IMR-90 (cell line): ENCODE results near the gene PAX3. TPM values are rescaled to one million over a fixed set of nuclear protein-coding genes. Genes with fewer than 3 reads are reported as not detected.

Experiments used
- ATAC-seq: fragments of 200-7000 bp; cut with Tn5 transposase; 2 replicates; pipeline ENCODE4 v1.9.1; 2020; ENCODE audit warnings: low read depth, mild to moderate bottlenecking, moderate library complexity
- BruUV-seq: library from RNA; stranded (reverse); fragments of 400-500 nt; replicated peaks from 2 replicates; lab custom pipeline; 2021; lab: Mats Ljungman, UMichigan
- CTCF ChIA-PET: fragments of 300-600 bp; formaldehyde crosslinking; extraction: SDS; loops from one replicate; lab custom pipeline; 2021; ENCODE audit warnings: antibody characterized with exemption; lab: Yijun Ruan, JAX
- POLR2A ChIA-PET: fragments of 300-600 bp; sonication (Branson Sonifier 250); formaldehyde crosslinking; loops from one replicate; lab custom pipeline; 2022; ENCODE audit warnings: antibody characterized with exemption; ENCODE audit not compliant: unreplicated experiment; lab: Charles Lee
- DNase-seq: peaks from one replicate; pipeline ENCODE4 v3.0.0; 2013
- H2AFZ ChIP-seq: replicated peaks from 2 replicates; pipeline ENCODE3; 2013; ENCODE audit warnings: low read length, mild to moderate bottlenecking; ENCODE audit not compliant: poor library complexity
- H2AK5ac ChIP-seq: 2 replicates; pipeline ENCODE4 v1.6.1; 2013; ENCODE audit warnings: low read depth, low read length, inconsistent platforms
- H2AK9ac ChIP-seq: replicated peaks from 2 replicates; pipeline ENCODE3; 2013; ENCODE audit warnings: mild to moderate bottlenecking, low read depth, low read length, moderate library complexity; ENCODE audit not compliant: poor library complexity
- H2BK120ac ChIP-seq: 2 replicates; pipeline ENCODE4 v1.6.1; 2013; ENCODE audit warnings: low read depth, low read length, inconsistent platforms
- H2BK15ac ChIP-seq: 3 replicates; pipeline ENCODE4 v1.6.1; 2013; ENCODE audit warnings: low read depth, low read length, inconsistent platforms
- H2BK20ac ChIP-seq: 2 replicates; pipeline ENCODE4 v1.6.1; 2013; ENCODE audit warnings: low read depth, mild to moderate bottlenecking, inconsistent platforms, low read length, moderate library complexity
- H2BK5ac ChIP-seq: 2 replicates; pipeline ENCODE4 v1.6.1; 2013; ENCODE audit warnings: mild to moderate bottlenecking, low read depth, low read length, inconsistent platforms; ENCODE audit not compliant: poor library complexity, severe bottlenecking
- H3K14ac ChIP-seq: replicated peaks from 2 replicates; pipeline ENCODE4 v1.6.1; 2013; ENCODE audit warnings: low read depth, low read length, inconsistent platforms
- H3K18ac ChIP-seq: 2 replicates; pipeline ENCODE4 v1.6.1; 2013; ENCODE audit warnings: low read depth, low read length, control low read depth
- H3K23ac ChIP-seq: 2 replicates; pipeline ENCODE4 v1.6.1; 2013; ENCODE audit warnings: low read depth, low read length, inconsistent platforms
- H3K27ac ChIP-seq: 2 replicates; pipeline ENCODE4 v1.5.1; 2013; ENCODE audit warnings: mild to moderate bottlenecking, control low read depth, low read length; ENCODE audit not compliant: insufficient read depth
- H3K27me3 ChIP-seq: 2 replicates; pipeline ENCODE4 v1.6.1; 2013; ENCODE audit warnings: low read length; ENCODE audit not compliant: control insufficient read depth, insufficient read depth
- H3K36me3 ChIP-seq: 2 replicates; pipeline ENCODE4 v1.6.1; 2013; ENCODE audit warnings: low read length, mixed read lengths; ENCODE audit not compliant: control insufficient read depth, insufficient read depth
- H3K4ac ChIP-seq: 2 replicates; pipeline ENCODE4 v1.6.1; 2013; ENCODE audit warnings: low read depth, low read length, inconsistent platforms
- H3K4me1 ChIP-seq: 2 replicates; pipeline ENCODE4 v1.6.1; 2013; ENCODE audit warnings: low read length, mixed read lengths; ENCODE audit not compliant: control insufficient read depth, insufficient read depth
- H3K4me2 ChIP-seq: 2 replicates; pipeline ENCODE4 v1.6.1; 2013; ENCODE audit warnings: low read depth, mild to moderate bottlenecking, control low read depth, low read length, moderate library complexity
- H3K4me3 ChIP-seq: 2 replicates; pipeline ENCODE4 v1.5.1; 2013; ENCODE audit warnings: low read depth, mild to moderate bottlenecking, control low read depth, low read length, moderate library complexity; ENCODE audit not compliant: insufficient read depth
- H3K56ac ChIP-seq: 2 replicates; pipeline ENCODE4 v1.6.1; 2013; ENCODE audit warnings: low read length, inconsistent platforms; ENCODE audit not compliant: insufficient read depth; ENCODE audit errors: extremely low read depth
- H3K79me1 ChIP-seq, 2 experiments: 2 replicates each; pipeline ENCODE4 v1.6.1; 2013; ENCODE audit warnings: low read length in 2 of 2, inconsistent platforms in 1 of 2, low read depth in 1 of 2
- H3K9ac ChIP-seq: 2 replicates; pipeline ENCODE4 v1.6.1; 2013; ENCODE audit warnings: low read depth, low read length, control low read depth
- H3K9me1 ChIP-seq: 2 replicates; pipeline ENCODE4 v1.6.1; 2013; ENCODE audit warnings: low read length, inconsistent platforms; ENCODE audit not compliant: insufficient read depth
- H3K9me3 ChIP-seq: 2 replicates; pipeline ENCODE4 v1.6.1; 2013; ENCODE audit warnings: low read length; ENCODE audit not compliant: control insufficient read depth, insufficient read depth
- H4K20me1 ChIP-seq: 2 replicates; pipeline ENCODE4 v1.6.1; 2013; ENCODE audit warnings: low read length, inconsistent platforms; ENCODE audit not compliant: insufficient read depth
- H4K5ac ChIP-seq: 2 replicates; pipeline ENCODE4 v1.6.1; 2013; ENCODE audit warnings: mild to moderate bottlenecking, low read depth, low read length, control low read depth
- H4K8ac ChIP-seq, 2 experiments: 2 replicates each; pipeline ENCODE4 v1.6.1; 2013; ENCODE audit warnings: low read depth in 2 of 2, low read length in 2 of 2, control low read depth in 1 of 2, inconsistent platforms in 1 of 2
- H4K91ac ChIP-seq: 2 replicates; pipeline ENCODE4 v1.6.1; 2013; ENCODE audit warnings: low read depth, low read length, inconsistent platforms; ENCODE audit not compliant: insufficient read depth
- BHLHE40 ChIP-seq: fragments of 150-350 bp; IDR thresholded peaks from 2 replicates; pipeline ENCODE4 v1.6.1; 2016; ENCODE audit warnings: mild to moderate bottlenecking, low read depth, low read length
- CHD1 ChIP-seq: IDR thresholded peaks from 2 replicates; pipeline ENCODE4 v1.6.1; 2012; ENCODE audit warnings: low read depth, low read length, improper control_type of control experiment
- FOS ChIP-seq: fragments of 150-350 bp; IDR thresholded peaks from 2 replicates; pipeline ENCODE4 v1.6.1; 2016; ENCODE audit warnings: low read depth, low read length
- MAFK ChIP-seq: IDR thresholded peaks from 2 replicates; pipeline ENCODE4 v1.6.1; 2012; ENCODE audit warnings: low read depth, low read length, improper control_type of control experiment
- MAZ ChIP-seq: IDR thresholded peaks from 2 replicates; pipeline ENCODE4 v1.6.1; 2012; ENCODE audit warnings: low read depth, mild to moderate bottlenecking, low read length, improper control_type of control experiment, moderate library complexity, borderline replicate concordance
- MXI1 ChIP-seq: IDR thresholded peaks from 2 replicates; pipeline ENCODE4 v1.6.1; 2012; ENCODE audit warnings: low read depth, mild to moderate bottlenecking, low read length, moderate library complexity, borderline replicate concordance
- NFE2L2 ChIP-seq: fragments of 150-350 bp; IDR thresholded peaks from 2 replicates; pipeline ENCODE4 v1.6.1; 2016; ENCODE audit warnings: low read depth, mild to moderate bottlenecking, low read length
- POLR2A ChIP-seq: IDR thresholded peaks from 2 replicates; pipeline ENCODE4 v1.6.1; 2012; ENCODE audit warnings: mild to moderate bottlenecking, low read depth, low read length
- RAD21 ChIP-seq: IDR thresholded peaks from 2 replicates; pipeline ENCODE4 v1.6.1; 2012; ENCODE audit warnings: low read length, improper control_type of control experiment
- RCOR1 ChIP-seq: IDR thresholded peaks from 2 replicates; pipeline ENCODE4 v1.6.1; 2012; ENCODE audit warnings: mild to moderate bottlenecking, low read length, improper control_type of control experiment; ENCODE audit not compliant: insufficient replicate concordance
- RFX5 ChIP-seq: IDR thresholded peaks from 2 replicates; pipeline ENCODE4 v1.8.0; 2012; ENCODE audit warnings: low read depth, mild to moderate bottlenecking, low read length, moderate library complexity
- SMC3 ChIP-seq: fragments of 150-350 bp; IDR thresholded peaks from 2 replicates; pipeline ENCODE4 v1.6.1; 2016; ENCODE audit warnings: low read depth, mild to moderate bottlenecking, antibody characterized with exemption, low read length, moderate library complexity
- WGBS, 2 experiments: methylation state at CpG; one replicate each; pipeline versions ENCODE4 v1.1.5 to v1.1.7; 2013; ENCODE audit warnings: missing lambda C conversion rate in 2 of 2; ENCODE audit not compliant: insufficient read length in 1 of 2; ENCODE audit errors: extremely low coverage in 2 of 2; 5-methylcytosine and 5-hydroxymethylcytosine counted together
- dilution Hi-C: fragments of 300-500 bp; cut with HindIII; formaldehyde crosslinking; loops from one replicate; pipeline ENCODE4 v1.14.3; 2018; ENCODE audit warnings: low sequenced_read_pairs; ENCODE audit not compliant: unreplicated experiment
- in situ Hi-C: fragments of 300-500 bp; cut with MboI; formaldehyde crosslinking; loops from 3 replicates; pipeline ENCODE4 v1.14.3; 2019; ENCODE audit warnings: low sequenced_read_pairs, inconsistent platforms, mixed read lengths
- intact Hi-C: fragments of 100-400 bp; cut with micrococcal nuclease; formaldehyde crosslinking; loops from 2 replicates; pipeline ENCODE4 v1.10.0; 2022
- polyA plus RNA-seq, 3 experiments: library from polyadenylated mRNA; depleted of rRNA; stranded (reverse); fragments of >200 nt; gene quantifications; 2 replicates each; pipeline ENCODE4 v1.2.3, GENCODE V29; 2012; ENCODE audit warnings: low replicate concordance in 1 of 3
- total RNA-seq: library from RNA; depleted of rRNA; stranded (reverse); fragments of >200 nt; gene quantifications from 2 replicates; pipeline ENCODE4 v1.2.3, GENCODE V29; 2012
- TF ChIP-seq, protein P1 (sequence below): fragments of 150-350 bp; IDR thresholded peaks from 2 replicates; pipeline ENCODE4 v1.6.1; 2017; ENCODE audit warnings: mild to moderate bottlenecking, antibody characterized with exemption, low read length, low read depth

PAX3 gene
- total and polyA plus RNA-seq, 2 of the 4 experiments (the other 2 are of a cell fraction): not detected

- TF ChIP-seq, protein P1, sequence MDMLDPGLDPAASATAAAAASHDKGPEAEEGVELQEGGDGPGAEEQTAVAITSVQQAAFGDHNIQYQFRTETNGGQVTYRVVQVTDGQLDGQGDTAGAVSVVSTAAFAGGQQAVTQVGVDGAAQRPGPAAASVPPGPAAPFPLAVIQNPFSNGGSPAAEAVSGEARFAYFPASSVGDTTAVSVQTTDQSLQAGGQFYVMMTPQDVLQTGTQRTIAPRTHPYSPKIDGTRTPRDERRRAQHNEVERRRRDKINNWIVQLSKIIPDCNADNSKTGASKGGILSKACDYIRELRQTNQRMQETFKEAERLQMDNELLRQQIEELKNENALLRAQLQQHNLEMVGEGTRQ: no peak
Observed at GRCh38 chr2:222304737-222305515, 6.1 kb upstream of the PAX3 start (continued).

- Histone ChIP-seq H3K4ac (no peak overlapping the region), H3K27ac (no peak overlapping the region), H2BK15ac (no peak overlapping the region), H4K20me1 (no peaks in the 10 kb centered on the region), H3K4me3 (no peak overlapping the region), H2BK20ac (no peak overlapping the region), H2BK120ac (no peak overlapping the region), H3K18ac (no peak overlapping the region), H2AK9ac (no peak overlapping the region), H3K23ac (no peak overlapping the region), H3K79me1 (no peaks in the 10 kb centered on the region), H4K8ac (no peak overlapping the region), H2BK5ac (no peak overlapping the region), H3K4me1 (peaks cover 2% of the 10 kb centered on the region; the same call in 1 of the 2 replicates), H3K4me2 (no peak overlapping the region), H2AFZ (no peak overlapping the region), H3K9ac (no peak overlapping the region), H3K14ac (no peak overlapping the region), H3K36me3 (no peaks in the 10 kb centered on the region), H3K27me3 (peaks cover 98% of the 10 kb centered on the region), H2AK5ac (no peak overlapping the region), H3K9me1 (no peaks in the 10 kb centered on the region), H3K9me3 (peaks cover 24% of the 10 kb centered on the region), H3K56ac (no peak overlapping the region), H4K5ac (no peak overlapping the region), H4K91ac (no peak overlapping the region)
- no peak for ATAC-seq
- CTCF ChIA-PET: interaction anchor here (0.8 kb wide), 1 partner anchor 279 kb away, joined by 4 read pairs; no protein-coding TSS in a partner anchor
- no TSS peak for BruUV-seq
- in situ Hi-C loops (no loop called here), intact Hi-C loops (no loop called here), dilution Hi-C loops (no loop called here)
- WGBS, 2 experiments: 3 to 100% methylated on average over 2 to 11 of the region's 38 CpGs
- DNase-seq: no peak
- POLR2A ChIA-PET: no interaction called here
- no peak for TF ChIP-seq MAFK
- TF ChIP-seq POLR2A: no peak
- TF ChIP-seq CHD1: no peak
- no peak for TF ChIP-seq FOS
- TF ChIP-seq BHLHE40: no peak
- no peak for TF ChIP-seq NFE2L2
- no peak for TF ChIP-seq RFX5
- no peak for TF ChIP-seq RAD21
- no peak for TF ChIP-seq MXI1
- TF ChIP-seq MAZ: no peak
- no peak for TF ChIP-seq RCOR1
- TF ChIP-seq SMC3: no peak
- TF ChIP-seq, protein P1: no peak
Observed at GRCh38 chr2:222303828-222304736, 5.3 kb upstream of the PAX3 start.
